KOPT-K1 (cell line): ENCODE data around the gene FLT3.

ENCODE experiments used
- H3K27ac ChIP-seq: fragments of 200-600 bp; sonication (generic); 2 replicates; pipeline ENCODE4 v1.5.1; 2016; ENCODE audit warnings: antibody characterized with exemption, mild to moderate bottlenecking, low read depth, low read length; ENCODE audit not compliant: poor library complexity, severe bottlenecking
- H3K36me3 ChIP-seq: fragments of 200-600 bp; sonication (generic); 2 replicates; pipeline ENCODE4 v1.5.1; 2017; ENCODE audit warnings: antibody characterized with exemption, mild to moderate bottlenecking, low read length, moderate library complexity; ENCODE audit not compliant: insufficient read depth
- H3K9me3 ChIP-seq: fragments of 200-600 bp; sonication (generic); 2 replicates; pipeline ENCODE4 v1.5.1; 2017; ENCODE audit warnings: antibody characterized with exemption, low read length, mild to moderate bottlenecking; ENCODE audit not compliant: insufficient read depth, poor library complexity, severe bottlenecking

Gene FLT3

GRCh38 chr13:27979001-27979643, 121.3 kb downstream of the FLT3 start:
- Histone ChIP-seq H3K9me3 (no peaks in the 10 kb centered on the region), H3K36me3 (no peaks in the 10 kb centered on the region), H3K27ac (no peak overlapping the region)

- H3K9me3 ChIP-seq = no peaks in the 10 kb centered on the region
- no peak overlapping the region for H3K27ac ChIP-seq
- no peaks in the 10 kb centered on the region for H3K36me3 ChIP-seq
Measured at GRCh38 chr13:27978301-27978968, 121.9 kb downstream of the FLT3 start.

- Histone ChIP-seq H3K36me3 (no peaks in the 10 kb centered on the region), H3K27ac (no peak overlapping the region), H3K9me3 (no peaks in the 10 kb centered on the region)
Measured at GRCh38 chr13:27977476-27978300, 122.7 kb downstream of the FLT3 start.

- no peaks in the 10 kb centered on the region for H3K9me3 ChIP-seq
- no peaks in the 10 kb centered on the region for H3K36me3 ChIP-seq
- no peak overlapping the region for H3K27ac ChIP-seq
Measured at GRCh38 chr13:27976362-27977091, 123.8 kb downstream of the FLT3 start.

- Histone ChIP-seq H3K27ac (no peak overlapping the region), H3K9me3 (no peaks in the 10 kb centered on the region), H3K36me3 (no peaks in the 10 kb centered on the region)
Measured at GRCh38 chr13:27975564-27976361, 124.6 kb downstream of the FLT3 start.

- no peak overlapping the region for H3K27ac ChIP-seq
- no peaks in the 10 kb centered on the region for H3K9me3 ChIP-seq
- no peaks in the 10 kb centered on the region for H3K36me3 ChIP-seq
Measured at GRCh38 chr13:27973961-27974662, 126.3 kb downstream of the FLT3 start.

- H3K27ac ChIP-seq = no peak overlapping the region
- no peaks in the 10 kb centered on the region for H3K9me3 ChIP-seq
Measured at GRCh38 chr13:27973291-27973690, 127.1 kb downstream of the FLT3 start.

GRCh38 chr13:27972478-27972820, 127.9 kb downstream of the FLT3 start:
- Histone ChIP-seq H3K9me3 (no peaks in the 10 kb centered on the region), H3K27ac (no peak overlapping the region), H3K36me3 (no peaks in the 10 kb centered on the region)

More at GRCh38 chr13:27973291-27973690, 127.1 kb downstream of the FLT3 start:
- H3K36me3 ChIP-seq = no peaks in the 10 kb centered on the region

- Histone ChIP-seq H3K36me3 (no peaks in the 10 kb centered on the region), H3K27ac (no peak overlapping the region), H3K9me3 (no peaks in the 10 kb centered on the region)
Measured at GRCh38 chr13:27971776-27972477, 128.4 kb downstream of the FLT3 start.

GRCh38 chr13:27971236-27971645, 129.1 kb downstream of the FLT3 start:
- Histone ChIP-seq H3K36me3 (no peaks in the 10 kb centered on the region), H3K27ac (no peak overlapping the region), H3K9me3 (no peaks in the 10 kb centered on the region)

GRCh38 chr13:27970382-27971235, 129.8 kb downstream of the FLT3 start:
- Histone ChIP-seq H3K36me3 (no peaks in the 10 kb centered on the region), H3K9me3 (no peaks in the 10 kb centered on the region), H3K27ac (no peak overlapping the region)

GRCh38 chr13:27969866-27970229, 130.5 kb downstream of the FLT3 start:
- no peaks in the 10 kb centered on the region for H3K36me3 ChIP-seq
- no peaks in the 10 kb centered on the region for H3K9me3 ChIP-seq
- no peak overlapping the region for H3K27ac ChIP-seq
